Sigmoid colon (tissue), 7 donors: ENCODE measurements around the gene RBM46. TPM values are rescaled to one million over a fixed set of nuclear protein-coding genes. Genes with fewer than 3 reads are reported as not detected.
"Not testable (repeated sequence)": the region's sequence is repeated elsewhere in the genome, so short reads cannot be mapped to it uniquely, and the experiment has no call there.

ENCODE experiments used
- DNase-seq: peaks from one replicate; pipeline ENCODE4 v3.0.0-alpha.2; 2019
- H3K27ac ChIP-seq, 4 donors: fragments of 200-600 bp; sonication (generic); one replicate each; pipeline ENCODE4 v1.5.1; 2016 to 2019; ENCODE audit warnings: mild to moderate bottlenecking in 1 of 4
- H3K27me3 ChIP-seq, 3 donors: fragments of 200-600 bp; sonication (generic); one replicate each; pipeline ENCODE4 v1.5.1; 2019; ENCODE audit warnings: mild to moderate bottlenecking in 1 of 3
- H3K36me3 ChIP-seq, 4 donors: fragments of 200-600 bp; sonication (generic); one replicate each; pipeline ENCODE4 v1.5.1; 2016 to 2019
- H3K4me1 ChIP-seq, 4 donors: fragments of 200-600 bp; sonication (generic); one replicate each; pipeline ENCODE4 v1.5.1; 2017 to 2019
- H3K4me3 ChIP-seq, 4 donors: fragments of 200-600 bp; sonication (generic); one replicate each; pipeline ENCODE4 v1.5.1; 2017 to 2019; ENCODE audit warnings: mild to moderate bottlenecking in 2 of 4, moderate library complexity in 1 of 4
- H3K9me3 ChIP-seq, 4 donors: fragments of 200-600 bp in 3 of 4; sonication (generic) in 3 of 4; one replicate each; pipeline versions ENCODE4 v1.5.1 to v1.6.1; 2013 to 2019
- EP300 ChIP-seq, 4 donors: sonication (generic); formaldehyde crosslinking; IDR thresholded peaks; one replicate each; pipeline ENCODE4 v1.6.1; 2017; ENCODE audit warnings: antibody characterized with exemption in 4 of 4
- POLR2A ChIP-seq, 2 donors: fragments of 450-650 bp; IDR thresholded peaks; one replicate each; pipeline ENCODE4 v1.6.1; 2016; ENCODE audit warnings: antibody characterized with exemption in 2 of 2, mild to moderate bottlenecking in 2 of 2, moderate library complexity in 2 of 2
- POLR2AphosphoS5 ChIP-seq, 4 donors: sonication (generic); formaldehyde crosslinking; IDR thresholded peaks; one replicate each; pipeline ENCODE4 v1.6.1; 2017; ENCODE audit warnings: antibody characterized with exemption in 4 of 4
- WGBS, 2 donors: extraction: QIAGEN DNeasy Blood & Tissue Kit; methylation state at CpG; one replicate each; pipeline ENCODE4 v1.1.7; 2013; 5-methylcytosine and 5-hydroxymethylcytosine counted together
- intact Hi-C: fragments of 100-400 bp; cut with DNase I; formaldehyde crosslinking; loops from one replicate; pipeline ENCODE4 v1.15.1; 2023
- polyA plus RNA-seq, 3 donors: library from polyadenylated mRNA; stranded (reverse); fragments of 200-250 nt; gene quantifications; one replicate each; pipeline ENCODE4 v1.2.3, GENCODE V29; 2013
- total RNA-seq, 4 donors: library from RNA; depleted of rRNA; stranded (reverse); fragments of >200 nt; gene quantifications; one replicate each; pipeline ENCODE4 v1.1.0, GENCODE V29; 2016
- TF ChIP-seq, protein P1 (sequence below), 4 experiments: fragments of 450-650 bp in 3 of 4; fragments of 200-600 bp in 1 of 4; IDR thresholded peaks; one replicate each; pipeline ENCODE4 v1.5.1; 2016 to 2019; ENCODE audit warnings: antibody characterized with exemption in 4 of 4, mild to moderate bottlenecking in 3 of 4, moderate library complexity in 2 of 4
- donor health status: healthy with polysubstance abuse.
- donor health status: Bipolar disorder and iron deficiency.
- donor health status: healthy.

The RBM46 gene
- total and polyA plus RNA-seq, 7 donors, result 2.1 to 4.1 TPM; not detected in 5

DNA sequence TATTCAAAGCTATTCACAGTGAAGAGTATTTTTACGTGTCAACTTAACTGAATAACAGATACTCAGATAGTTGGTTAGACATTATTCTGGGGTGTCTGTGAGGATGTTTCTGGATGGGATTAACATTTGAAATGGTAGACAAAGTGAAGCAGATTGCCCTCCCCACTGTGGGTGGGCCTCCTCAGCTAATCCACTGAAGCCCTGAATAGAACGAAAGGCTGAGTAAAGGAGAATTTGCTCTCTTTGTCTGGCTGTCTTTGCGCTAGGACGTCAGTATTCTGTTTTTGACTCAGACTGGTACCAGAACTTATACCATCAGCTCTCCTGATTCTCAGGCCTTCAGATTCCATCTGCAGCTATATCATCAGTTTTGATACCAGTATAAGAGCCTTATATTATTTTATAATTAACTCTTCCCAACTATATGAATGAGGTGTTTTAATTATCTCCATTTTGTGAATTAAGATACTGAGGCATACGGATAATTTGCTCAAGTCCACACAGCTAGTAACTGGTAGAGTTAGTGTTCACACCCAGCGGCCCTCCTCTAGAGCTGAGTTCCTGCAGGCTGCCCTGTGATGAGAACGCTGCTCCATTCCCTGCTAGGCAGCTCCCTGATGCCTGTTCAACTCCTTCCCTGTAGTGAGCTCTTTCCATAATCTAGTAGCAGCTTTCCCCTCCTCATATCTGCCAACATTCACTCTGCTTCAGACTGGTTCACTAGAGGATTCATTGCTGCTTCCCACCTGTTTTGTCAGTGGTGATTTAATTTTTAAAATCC, 87.5 kb downstream of the RBM46 start:
- Histone ChIP-seq H3K36me3 (no peaks in the 10 kb centered on the region), H3K27ac (no peak overlapping the region), H3K9me3 (peaks cover 0 to 5% (median under 1%) of the 10 kb centered on the region in 4 donors), H3K4me1 (no peaks in the 10 kb centered on the region), H3K4me3 (no peak overlapping the region), H3K27me3 (no peaks in the 10 kb centered on the region)
- DNase-seq, result no peak
- intact Hi-C loops, result no loop called here
- WGBS, 2 donors, result 56 to 82% methylated on average over 7 of the region's 7 CpGs
- TF ChIP-seq POLR2A (IDR thresholded peaks at IDR 0.05) (no peak), POLR2AphosphoS5 (IDR thresholded peaks at IDR 0.05) (no peak), EP300 (IDR thresholded peaks at IDR 0.05) (no peak)
- TF ChIP-seq, protein P1, sequence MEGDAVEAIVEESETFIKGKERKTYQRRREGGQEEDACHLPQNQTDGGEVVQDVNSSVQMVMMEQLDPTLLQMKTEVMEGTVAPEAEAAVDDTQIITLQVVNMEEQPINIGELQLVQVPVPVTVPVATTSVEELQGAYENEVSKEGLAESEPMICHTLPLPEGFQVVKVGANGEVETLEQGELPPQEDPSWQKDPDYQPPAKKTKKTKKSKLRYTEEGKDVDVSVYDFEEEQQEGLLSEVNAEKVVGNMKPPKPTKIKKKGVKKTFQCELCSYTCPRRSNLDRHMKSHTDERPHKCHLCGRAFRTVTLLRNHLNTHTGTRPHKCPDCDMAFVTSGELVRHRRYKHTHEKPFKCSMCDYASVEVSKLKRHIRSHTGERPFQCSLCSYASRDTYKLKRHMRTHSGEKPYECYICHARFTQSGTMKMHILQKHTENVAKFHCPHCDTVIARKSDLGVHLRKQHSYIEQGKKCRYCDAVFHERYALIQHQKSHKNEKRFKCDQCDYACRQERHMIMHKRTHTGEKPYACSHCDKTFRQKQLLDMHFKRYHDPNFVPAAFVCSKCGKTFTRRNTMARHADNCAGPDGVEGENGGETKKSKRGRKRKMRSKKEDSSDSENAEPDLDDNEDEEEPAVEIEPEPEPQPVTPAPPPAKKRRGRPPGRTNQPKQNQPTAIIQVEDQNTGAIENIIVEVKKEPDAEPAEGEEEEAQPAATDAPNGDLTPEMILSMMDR (IDR thresholded peaks at IDR 0.05), result no peak

DNA sequence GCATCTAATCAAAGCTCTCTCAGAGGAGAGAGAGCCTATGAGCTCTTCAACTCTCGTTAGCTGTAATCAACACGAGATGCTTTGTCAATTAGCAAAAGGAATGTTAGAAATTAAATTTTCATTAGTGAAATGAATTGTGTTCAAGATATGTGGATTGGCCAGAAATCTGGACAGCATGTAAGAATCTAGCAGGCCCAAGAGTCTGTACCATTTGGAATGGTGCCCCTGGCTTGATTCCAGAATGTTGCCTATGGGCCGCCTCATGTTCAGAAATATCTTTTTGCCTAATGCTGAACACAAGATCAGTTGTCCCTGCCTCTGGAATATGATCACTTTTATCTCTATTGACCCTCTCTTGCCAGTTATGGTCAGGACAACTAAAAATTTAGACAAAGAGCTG, 88.2 kb downstream of the RBM46 start:
- TF ChIP-seq, protein P1 (IDR thresholded peaks at IDR 0.05), result no peak
- TF ChIP-seq EP300 (IDR thresholded peaks at IDR 0.05) (no peak), POLR2A (IDR thresholded peaks at IDR 0.05) (no peak), POLR2AphosphoS5 (IDR thresholded peaks at IDR 0.05) (no peak)
- Histone ChIP-seq H3K4me1 (no peaks in the 10 kb centered on the region), H3K36me3 (no peaks in the 10 kb centered on the region), H3K4me3 (no peak overlapping the region), H3K9me3 (peaks cover 0 to 7% (median 2%) of the 10 kb centered on the region in 4 donors), H3K27ac (no peak overlapping the region), H3K27me3 (no peaks in the 10 kb centered on the region)
- DNase-seq, result no peak
- intact Hi-C loops, result no loop called here
- 79 to 82% methylated on average over 3 of the region's 3 CpGs for WGBS, 2 donors

DNA sequence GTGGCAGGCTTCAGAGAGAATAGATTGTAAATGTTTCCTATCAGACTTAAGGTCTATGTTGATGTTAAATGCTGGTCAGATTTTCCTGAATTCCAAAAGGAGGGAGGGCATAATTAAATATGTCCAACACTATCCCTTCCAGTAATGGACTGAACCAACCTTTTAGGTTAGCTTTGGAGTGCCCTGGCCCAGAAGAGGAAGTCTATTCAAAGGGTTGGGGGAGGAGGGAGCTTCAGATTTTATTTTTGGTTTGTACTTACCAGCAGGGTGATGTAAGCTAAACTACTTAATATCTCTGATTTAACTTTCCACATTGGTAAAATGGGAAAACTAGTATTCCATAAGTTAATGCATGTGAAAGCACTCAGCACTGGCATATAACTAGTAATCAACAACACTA, 91.1 kb downstream of the RBM46 start:
- TF ChIP-seq, protein P1 (IDR thresholded peaks at IDR 0.05), result no peak
- TF ChIP-seq POLR2A (IDR thresholded peaks at IDR 0.05) (no peak), POLR2AphosphoS5 (IDR thresholded peaks at IDR 0.05) (no peak), EP300 (IDR thresholded peaks at IDR 0.05) (no peak)
- no peak for DNase-seq
- H3K27me3 ChIP-seq, result no peaks in the 10 kb centered on the region
- H3K4me3 ChIP-seq, result no peak overlapping the region
- intact Hi-C loops, result no loop called here
- no peaks in the 10 kb centered on the region for H3K36me3 ChIP-seq
- H3K9me3 ChIP-seq, result peaks cover 0 to 8% (median 2%) of the 10 kb centered on the region in 4 donors
- H3K27ac ChIP-seq, result no peak overlapping the region
- H3K4me1 ChIP-seq, result peaks cover 0 to 7% (median 3%) of the 10 kb centered on the region in 4 donors

DNA sequence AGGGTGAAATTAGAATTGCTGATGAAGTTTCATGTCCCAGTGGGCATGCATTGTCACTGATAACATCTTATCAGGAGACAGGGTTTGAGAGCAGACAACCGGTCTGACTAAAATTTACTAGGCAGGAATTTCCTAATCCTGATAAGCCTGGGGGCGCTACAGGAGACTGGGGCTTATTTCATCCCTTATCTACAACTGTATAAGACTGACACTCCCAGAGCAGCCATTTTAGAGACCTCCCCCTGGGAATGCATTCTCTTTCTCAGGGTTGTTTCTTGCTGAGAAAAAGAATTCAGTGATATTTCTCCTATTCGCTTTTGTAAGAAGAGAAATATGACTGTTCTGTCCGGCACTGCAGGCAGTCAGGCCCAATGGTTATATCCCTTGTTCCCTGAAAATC, 93.0 kb downstream of the RBM46 start:
- DNase-seq, H3K9me3 ChIP-seq, intact Hi-C loops, H3K4me3 ChIP-seq, H3K36me3 ChIP-seq, H3K27ac ChIP-seq, H3K27me3 ChIP-seq: not testable (repeated sequence)
- H3K4me1 ChIP-seq, result peaks cover 0 to 12% (median 3%) of the 10 kb centered on the region in 4 donors
- 77% methylated on average over 4 of the region's 4 CpGs for WGBS, 2 donors

DNA sequence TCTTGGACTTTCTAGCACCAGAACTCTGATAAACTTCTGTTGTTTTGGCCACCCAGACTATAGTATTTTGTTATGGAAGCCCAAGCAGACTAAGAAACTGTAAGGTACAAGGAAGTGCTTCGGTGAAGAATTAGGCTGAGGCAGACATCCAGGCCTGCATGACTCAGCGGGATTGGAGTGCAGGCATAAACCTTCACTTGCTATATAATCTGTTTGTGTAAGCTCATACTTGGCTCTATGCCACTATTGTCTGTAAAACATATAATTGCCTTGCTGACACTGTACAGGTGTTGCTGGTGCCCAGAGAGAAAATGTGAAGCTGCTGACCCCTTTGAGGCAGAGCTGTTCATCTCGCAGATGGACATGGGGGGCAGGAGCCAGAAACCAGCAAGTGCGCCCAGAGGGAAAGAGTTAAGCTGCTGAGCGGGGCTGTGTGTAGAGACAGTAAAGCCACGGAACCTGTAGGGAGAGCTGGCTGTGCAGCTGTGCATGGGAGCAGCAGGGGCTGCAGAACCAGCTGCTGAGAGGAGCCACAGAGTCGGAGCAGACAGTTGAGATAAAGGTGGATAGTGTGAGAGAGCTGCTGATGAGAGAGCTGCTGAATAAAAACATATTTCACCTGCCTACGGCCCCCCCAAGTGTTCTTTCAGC, 96.2 kb downstream of the RBM46 start:
- Histone ChIP-seq H3K36me3 (no peaks in the 10 kb centered on the region), H3K27ac (no peak overlapping the region), H3K4me1 (peaks cover 0 to 12% (median 3%) of the 10 kb centered on the region in 4 donors), H3K4me3 (no peak overlapping the region), H3K27me3 (no peaks in the 10 kb centered on the region), H3K9me3 (peaks cover 0 to 8% (median 2%) of the 10 kb centered on the region in 4 donors)
- TF ChIP-seq EP300 (IDR thresholded peaks at IDR 0.05) (no peak), POLR2AphosphoS5 (IDR thresholded peaks at IDR 0.05) (no peak), POLR2A (IDR thresholded peaks at IDR 0.05) (no peak)
- TF ChIP-seq, protein P1 (IDR thresholded peaks at IDR 0.05), result no peak
- WGBS, 2 donors, result 46 to 56% methylated on average over 8 of the region's 8 CpGs
- no peak for DNase-seq
- intact Hi-C loops, result no loop called here
